GM21423 (cell line): ENCODE data around the gene ZNF213.
A peak's percentile ranks its signal among the peaks of the same experiment; 100 is the strongest.

Source experiments
- ATAC-seq: cut with Tn5 transposase; IDR thresholded peaks from one replicate; pipeline ENCODE4 v1.9.1; 2021; ENCODE audit warnings: mild to moderate bottlenecking, moderate library complexity; ENCODE audit not compliant: unreplicated experiment

Gene ZNF213

DNA sequence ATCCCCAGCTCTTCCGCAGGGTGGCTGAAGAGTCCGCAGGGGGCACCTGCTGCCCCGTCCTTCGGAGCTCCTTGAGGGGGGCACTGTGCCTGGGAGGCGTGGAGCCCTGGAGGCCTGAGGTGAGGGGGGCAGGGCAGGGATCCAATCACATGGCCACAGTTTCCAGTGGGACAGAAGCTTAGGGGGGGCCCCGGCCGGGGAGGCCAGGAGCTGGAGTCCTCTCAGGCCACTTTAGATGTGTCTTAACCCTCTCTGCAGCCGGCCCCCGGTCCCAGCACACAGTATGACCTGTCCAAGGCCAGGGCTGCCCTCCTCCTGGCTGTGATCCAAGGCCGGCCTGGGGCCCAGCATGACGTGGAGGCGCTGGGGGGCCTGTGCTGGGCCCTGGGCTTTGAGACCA lies 10.8 kb downstream of the ZNF213 start:
- ATAC-seq = no peak

DNA sequence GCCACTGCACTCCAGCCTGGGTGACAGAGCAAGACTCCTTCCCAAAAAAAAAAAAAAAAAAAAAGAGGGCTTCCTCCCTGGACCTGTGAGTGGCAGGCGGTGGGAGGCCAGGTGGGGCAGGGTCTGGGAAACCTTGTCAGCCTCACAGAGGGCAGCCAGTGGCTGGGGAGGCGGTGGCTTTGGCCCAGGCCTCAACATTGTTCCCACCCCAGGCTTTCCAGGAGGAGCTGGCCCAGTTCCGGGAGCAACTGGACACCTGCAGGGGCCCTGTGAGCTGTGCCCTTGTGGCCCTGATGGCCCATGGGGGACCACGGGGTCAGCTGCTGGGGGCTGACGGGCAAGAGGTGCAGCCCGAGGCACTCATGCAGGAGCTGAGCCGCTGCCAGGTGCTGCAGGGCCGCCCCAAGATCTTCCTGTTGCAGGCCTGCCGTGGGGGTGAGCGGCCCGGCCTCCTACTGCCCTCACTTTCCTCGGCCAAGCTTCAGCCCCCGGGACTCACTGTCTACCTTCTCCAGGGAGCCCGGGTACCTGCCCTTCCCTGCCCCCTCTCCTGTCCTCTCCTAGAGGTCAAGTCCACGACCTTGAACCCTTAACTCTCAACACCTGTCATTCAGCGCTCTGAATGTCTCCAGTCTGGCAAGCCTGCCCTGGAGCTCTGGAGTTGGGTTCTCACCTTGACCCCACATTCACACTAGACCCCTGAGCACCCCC lies 12.4 kb downstream of the ZNF213 start:
- no peak for ATAC-seq

DNA sequence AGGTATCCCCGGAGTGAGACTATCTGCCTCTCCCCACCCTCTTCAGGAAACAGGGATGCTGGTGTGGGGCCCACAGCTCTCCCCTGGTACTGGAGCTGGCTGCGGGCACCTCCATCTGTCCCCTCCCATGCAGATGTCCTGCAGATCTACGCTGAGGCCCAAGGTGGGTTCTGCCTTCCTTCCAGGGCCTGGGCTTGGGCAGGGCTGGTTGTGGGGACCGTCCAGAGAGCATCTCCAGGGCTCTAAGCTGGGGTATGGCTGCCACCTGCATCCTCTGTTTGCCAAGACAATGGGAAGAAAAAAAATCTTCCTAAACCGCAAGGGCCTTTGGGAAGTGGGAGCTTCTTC lies 12.9 kb downstream of the ZNF213 start:
- no peak for ATAC-seq

DNA sequence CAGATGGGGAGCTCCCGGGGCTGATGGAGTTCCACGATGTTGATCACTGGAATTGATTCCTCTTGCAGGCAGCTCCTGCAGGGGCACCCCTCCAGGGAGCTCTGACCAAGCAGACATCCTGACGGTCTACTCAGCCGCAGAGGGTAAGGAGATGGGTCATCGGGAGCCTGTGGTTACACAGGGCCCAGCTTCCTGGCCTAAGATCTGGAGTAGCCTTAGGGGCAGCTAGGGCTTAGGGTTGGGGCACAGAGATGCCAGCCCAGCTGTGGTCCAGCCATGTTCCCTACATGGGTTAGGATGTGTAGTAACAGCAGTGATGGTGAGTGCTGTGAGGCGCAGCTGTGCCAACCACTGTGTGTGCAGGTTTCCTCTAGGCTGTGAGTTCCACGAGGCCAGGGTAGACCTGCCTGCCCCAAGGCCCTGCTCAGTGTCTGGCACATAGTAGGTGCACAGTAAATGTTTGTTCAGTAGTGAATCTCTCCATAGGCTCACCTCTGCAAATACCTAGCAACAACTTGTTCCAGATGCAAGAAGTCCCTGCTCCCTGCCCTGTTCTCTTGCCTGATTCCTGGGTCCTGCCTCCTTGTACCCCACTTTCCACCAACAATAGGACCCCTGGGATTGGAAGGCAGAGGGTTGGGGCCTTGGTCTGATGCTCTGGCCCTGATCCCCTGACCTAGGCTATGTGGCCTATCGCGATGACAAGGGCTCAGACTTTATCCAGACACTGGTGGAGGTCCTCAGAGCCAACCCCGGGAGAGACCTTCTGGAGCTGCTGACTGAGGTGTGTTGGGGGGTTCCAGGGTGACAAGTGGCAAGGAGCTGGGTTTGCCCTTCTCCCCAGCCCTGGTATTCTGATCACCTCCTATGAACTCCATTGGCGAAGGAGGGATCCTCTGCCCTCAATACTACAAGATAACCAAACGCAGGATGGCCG lies 13.7 kb downstream of the ZNF213 start:
- ATAC-seq = no peak

DNA sequence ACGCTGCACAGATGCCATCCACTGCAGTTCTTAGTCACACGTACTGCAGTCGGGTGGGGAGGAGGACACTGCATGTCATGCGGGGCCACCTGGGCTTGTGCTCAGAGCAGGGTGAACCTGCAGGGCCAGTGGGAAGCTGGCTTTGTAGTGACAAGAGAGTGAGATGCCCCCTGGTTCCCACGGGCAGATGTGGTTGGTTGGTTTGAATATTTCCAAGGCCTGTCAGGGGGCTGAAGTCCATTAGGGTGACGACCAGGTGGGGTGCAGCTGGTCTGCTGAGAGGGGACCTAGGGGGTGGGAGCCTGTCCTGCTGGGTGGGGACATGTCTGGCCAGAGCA lies 14.3 kb downstream of the ZNF213 start:
- no peak for ATAC-seq

DNA sequence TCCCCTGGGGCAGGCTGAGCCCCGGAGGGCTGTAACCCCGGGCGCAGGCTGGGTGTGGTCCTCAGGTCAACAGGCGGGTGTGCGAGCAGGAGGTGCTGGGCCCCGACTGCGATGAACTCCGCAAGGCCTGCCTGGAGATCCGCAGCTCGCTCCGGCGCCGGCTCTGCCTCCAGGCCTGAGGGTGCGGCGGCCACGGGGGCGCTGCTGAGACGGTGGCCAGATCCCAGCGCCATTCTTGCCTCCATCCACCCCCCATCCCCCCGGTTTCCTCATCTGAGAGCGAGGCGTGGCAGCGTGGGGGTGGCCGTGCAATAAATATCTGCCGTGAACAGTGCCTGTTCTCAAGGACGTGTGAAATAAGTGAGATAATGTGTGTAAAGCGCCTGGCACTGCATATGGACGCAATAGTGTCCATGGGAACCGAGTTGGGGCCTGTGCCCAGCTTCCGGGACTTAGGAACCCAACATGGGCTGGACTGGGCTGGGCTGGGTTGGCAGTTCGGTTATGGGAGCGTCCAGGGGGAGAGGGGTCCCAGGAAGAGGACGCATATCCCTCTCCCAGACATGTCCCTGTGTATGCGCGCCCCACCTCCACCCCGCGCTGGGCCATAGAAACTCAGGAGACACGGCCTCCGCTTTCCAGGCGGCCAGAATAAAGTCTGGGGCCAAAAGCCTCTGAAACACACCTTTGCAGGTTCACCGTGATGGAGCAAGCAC lies 15.0 kb downstream of the ZNF213 start:
- no peak for ATAC-seq

DNA sequence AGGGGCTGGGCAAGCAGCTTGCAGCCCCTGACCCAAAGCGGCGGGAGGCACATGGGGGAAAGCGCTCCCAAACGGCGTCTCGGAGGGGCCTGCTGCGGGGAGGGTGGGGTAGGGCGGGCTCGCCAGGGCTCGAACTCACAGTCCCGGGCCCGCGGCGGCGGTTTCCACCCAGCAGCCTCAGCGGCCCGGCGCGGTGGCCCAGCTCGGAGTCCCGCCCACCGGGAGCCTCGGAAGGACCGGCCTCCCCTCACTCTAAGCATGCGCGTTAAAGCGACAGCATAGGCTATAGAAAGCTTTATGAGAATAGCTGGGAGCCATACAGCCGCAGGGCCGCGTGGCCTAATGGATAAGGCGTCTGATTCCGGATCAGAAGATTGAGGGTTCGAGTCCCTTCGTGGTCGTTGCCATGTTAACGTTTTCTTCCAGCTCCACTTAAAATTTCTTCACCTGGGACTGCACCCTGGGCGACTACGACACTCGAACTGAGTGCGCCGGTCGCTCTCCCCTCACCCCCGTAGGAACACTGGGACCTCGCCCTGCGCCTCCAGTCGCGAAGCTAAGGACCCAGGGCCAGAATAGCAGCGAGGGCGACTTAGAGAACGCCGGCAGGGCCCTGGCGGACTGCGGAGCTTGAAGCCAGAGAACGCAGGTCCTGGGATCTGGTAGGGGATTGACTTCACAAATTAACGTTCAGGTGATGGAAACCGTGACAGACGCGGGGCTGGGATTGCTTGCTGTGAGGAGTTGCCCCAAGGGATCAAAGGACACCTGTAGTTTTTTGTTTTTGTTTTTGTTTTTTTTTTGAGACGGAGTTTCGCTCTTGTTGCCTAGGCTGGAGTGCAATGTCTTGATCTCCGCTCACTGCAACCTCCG lies 15.8 kb downstream of the ZNF213 start:
- ATAC-seq = peak; percentile 75

DNA sequence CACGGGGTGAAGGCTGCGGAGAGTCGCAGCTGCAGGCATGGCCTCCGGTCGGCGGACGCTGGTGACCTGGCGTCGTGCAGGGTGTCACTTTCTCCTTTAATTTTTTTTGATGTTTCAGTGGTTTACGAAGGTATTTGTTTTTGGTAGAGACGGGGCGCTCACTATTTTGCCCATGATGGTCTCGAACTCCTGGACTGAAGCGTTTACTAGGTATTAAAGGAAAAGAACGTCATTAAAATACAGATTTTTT lies 17.1 kb downstream of the ZNF213 start:
- no peak for ATAC-seq

DNA sequence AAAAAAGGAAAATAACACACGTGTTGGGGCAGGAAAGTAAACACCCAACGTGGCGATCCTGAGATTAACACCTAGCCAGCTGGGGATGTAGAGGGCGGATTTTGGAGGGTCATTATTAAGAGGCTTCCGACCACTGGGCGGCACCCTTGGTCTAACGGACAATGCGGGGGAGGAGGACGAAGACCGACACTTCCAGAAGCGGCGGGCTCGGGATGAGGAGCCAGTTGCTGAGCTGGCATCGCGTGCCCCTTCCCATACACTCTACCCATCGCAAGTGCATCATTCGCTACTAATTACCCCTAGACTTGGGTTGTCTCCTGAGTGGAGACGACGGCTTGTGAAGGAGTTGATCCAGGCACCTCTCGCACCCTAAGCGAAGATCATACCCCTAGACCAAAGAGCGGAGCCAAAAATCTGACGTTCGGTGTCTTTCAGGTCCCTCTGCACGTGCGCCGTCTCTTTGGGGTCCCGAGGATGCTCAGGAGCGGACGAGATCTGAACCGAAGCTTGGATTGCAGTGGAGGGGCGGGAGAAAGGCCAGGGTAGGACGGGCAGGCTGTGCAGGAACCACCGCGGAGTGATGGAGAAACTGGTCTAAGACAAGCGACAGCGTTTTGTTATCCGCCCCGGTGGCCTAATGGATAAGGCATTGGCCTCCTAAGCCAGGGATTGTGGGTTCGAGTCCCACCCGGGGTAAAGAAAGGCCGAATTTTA lies 17.6 kb downstream of the ZNF213 start:
- no peak for ATAC-seq

DNA sequence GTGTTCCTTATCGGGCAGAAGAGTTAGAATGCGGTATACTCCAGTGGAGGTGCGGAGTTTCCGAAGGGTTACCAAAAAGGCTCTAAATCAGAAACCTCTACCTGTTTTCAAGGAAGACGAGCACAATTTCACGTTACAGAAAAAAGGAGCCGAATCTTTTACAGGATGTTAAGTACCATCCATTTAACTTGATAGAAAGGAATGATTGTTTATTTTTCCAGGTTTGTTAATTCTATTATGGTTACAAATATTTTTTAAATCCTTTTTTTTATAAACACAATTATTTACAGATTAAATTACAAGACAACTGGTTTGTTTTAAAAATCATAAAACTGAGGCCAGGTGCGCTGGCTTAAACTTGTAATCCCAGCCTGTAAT lies 18.2 kb downstream of the ZNF213 start:
- no peak for ATAC-seq

DNA sequence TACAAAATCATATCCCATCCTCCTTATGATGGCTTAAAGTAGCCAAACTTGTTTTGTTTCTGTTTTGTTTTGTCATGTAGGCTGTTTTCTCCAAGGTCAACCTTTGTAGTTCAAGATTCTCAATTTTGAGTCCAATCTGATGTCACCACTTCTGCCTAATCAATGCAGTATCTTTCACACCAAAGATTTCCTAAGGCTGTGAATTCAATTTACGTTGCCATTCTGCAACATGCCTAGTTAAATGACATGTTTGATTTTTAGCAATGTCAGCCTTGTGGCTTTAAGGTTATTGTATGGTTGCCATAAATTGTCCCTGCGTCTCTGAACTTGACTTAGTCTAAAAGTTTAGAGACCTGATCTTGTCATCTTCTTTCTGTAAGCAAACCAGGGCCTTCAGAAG lies 20.4 kb downstream of the ZNF213 start:
- ATAC-seq = no peak

DNA sequence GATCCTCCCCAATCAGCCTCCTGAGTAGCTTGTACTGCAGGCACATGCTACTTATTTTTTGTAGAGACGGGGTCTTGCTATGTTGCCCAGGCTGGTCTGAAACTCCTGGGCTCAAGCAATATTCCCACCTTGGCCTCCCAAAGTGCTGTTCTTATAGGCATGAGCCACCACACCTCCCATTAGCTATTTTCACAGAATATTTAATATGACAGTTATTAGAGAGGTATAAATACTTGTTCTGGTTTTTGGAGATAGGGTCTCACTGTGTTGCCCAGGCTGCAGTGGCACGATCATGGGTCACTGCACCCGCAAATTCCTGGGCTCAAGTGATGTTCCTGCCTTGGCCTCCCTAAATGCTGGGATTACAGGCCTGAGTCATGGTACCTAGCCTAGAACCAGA lies 21.1 kb downstream of the ZNF213 start:
- ATAC-seq = no peak

DNA sequence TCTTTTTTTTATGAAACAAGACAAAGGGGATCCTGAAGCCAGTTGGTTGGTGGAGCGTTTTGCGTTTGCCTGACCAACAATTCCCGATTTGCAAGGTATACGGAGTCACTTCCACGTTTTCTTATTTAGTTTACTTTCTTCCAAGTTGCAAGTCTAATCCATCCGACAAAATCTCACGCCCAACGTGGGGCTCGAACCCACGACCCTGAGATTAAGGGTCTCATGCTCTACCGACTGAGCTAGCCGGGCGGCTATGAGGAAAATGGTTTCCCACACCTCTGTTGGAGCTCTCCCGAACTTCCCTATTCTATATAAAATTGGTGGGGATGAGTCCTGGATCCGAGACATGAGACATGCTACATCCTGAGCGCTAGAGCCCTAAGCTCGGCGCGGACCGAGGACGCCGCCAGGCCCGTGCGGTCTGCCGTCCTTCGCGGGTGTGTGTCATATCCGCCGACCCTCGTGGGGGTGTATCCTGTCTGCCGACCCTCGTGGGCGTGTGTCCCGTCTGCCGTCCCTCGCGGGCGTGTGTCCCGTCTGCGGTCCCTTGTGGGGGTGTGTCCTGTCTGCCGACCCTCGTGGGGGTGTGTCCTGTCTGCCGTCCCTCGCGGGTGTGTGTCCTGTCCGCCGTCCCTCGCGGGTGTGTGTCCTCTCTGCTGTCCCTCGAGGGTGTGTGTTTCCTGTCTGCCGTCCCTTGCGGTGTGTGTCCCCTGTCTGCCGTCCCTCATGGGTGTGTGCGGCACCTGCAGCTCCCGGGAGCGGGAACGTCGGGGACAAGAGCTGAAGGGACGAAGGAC lies 22.6 kb downstream of the ZNF213 start:
- ATAC-seq = no peak

DNA sequence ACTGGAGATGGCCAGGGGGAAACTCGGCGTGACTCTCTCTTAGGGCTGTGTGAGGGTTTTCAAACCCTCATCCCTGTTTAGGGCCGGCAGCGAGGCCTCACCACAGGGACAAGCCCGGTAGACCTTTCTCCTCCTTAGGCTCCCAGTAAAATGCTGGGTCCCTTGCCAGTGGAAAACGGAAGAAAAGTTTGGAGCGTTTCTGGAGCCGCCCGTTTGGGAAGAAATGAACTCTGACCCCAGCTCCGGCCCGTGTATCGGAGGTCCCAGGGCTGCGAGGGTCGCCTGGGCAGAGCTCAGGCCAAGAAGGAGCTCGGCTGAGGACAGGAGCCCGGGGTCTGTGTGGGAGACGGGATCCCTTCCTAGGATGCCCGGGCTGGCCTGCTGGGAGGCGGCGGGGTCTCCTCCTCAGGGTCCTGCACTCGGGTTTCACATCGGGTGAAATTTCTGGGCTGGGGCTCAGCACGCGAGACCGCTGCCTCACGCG lies 23.2 kb downstream of the ZNF213 start:
- ATAC-seq = peak; percentile 9

DNA sequence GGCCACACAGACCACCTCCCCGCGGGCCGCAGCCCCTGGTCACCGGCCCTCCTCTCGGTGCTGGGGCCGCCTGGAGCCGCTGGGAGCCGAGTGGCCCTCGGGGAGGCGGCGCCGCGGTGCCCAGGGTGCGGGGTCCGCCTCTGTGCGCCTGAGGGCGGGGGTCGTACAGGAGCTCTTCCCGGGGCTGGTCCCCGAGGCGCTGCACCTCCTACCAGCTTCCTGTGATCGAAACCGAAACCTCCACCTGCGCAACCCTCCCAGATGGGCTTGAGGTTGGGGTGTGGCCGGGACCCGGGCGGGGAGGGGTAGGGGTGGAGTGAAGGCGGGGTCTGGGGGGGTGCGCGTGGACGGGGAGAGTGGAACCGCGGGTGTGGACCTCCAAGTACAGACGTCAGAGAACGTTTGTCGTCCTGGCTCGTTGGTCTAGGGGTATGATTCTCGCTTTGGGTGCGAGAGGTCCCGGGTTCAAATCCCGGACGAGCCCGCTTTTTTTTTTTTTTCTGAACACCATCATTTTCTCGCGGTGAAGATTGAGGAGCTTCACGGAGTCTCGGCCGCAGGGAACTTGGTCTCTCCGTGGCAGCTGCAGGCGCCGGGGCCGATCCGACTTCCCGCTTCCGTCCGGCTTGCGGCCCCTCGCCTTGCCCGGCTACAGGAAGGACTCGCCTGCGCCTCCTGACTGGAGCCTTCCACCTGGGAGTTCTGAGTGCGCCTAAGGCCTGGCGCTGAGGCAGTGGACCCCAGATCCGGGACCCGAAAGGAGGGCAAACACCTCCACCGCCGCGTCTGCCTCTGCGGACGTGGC lies 23.9 kb downstream of the ZNF213 start:
- peak; percentile 52 for ATAC-seq

DNA sequence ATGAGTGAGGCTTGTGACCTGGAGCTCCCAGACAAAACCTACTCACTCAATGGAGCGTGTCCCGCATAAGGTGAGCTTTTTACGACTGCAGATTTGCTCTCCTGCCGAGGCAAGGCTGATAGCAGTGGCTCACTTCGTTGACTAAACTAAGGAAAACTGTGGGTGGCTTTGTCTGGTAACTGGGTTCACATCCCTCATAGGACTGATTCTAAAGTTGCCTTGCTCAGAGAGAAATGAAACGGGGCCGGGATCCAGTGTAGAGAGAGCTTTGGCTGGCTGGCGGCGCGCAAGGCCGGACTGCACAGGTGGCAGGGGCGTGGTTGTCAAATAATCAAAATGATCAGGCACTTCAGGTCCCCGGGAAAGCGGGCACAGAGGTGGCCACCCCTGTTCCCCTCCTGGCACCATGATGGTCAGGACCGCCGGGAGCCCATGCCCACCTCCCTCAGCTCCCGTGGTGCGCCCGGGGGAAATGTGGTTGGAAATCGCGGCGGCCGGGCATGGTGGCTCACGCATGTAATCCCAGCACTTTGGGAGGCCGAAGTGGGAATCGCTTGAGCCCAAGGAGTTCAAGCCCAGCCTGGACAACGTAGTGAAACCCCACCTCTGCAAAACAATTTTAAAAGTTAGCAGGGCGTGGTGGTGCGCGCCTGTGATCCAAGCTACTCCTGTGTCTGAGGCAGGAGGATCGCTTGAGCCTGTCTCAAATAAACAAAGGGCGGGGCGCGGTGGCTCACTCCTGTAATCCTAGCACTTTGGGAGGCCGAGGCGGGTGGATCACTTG lies 26.6 kb downstream of the ZNF213 start:
- ATAC-seq = no peak

DNA sequence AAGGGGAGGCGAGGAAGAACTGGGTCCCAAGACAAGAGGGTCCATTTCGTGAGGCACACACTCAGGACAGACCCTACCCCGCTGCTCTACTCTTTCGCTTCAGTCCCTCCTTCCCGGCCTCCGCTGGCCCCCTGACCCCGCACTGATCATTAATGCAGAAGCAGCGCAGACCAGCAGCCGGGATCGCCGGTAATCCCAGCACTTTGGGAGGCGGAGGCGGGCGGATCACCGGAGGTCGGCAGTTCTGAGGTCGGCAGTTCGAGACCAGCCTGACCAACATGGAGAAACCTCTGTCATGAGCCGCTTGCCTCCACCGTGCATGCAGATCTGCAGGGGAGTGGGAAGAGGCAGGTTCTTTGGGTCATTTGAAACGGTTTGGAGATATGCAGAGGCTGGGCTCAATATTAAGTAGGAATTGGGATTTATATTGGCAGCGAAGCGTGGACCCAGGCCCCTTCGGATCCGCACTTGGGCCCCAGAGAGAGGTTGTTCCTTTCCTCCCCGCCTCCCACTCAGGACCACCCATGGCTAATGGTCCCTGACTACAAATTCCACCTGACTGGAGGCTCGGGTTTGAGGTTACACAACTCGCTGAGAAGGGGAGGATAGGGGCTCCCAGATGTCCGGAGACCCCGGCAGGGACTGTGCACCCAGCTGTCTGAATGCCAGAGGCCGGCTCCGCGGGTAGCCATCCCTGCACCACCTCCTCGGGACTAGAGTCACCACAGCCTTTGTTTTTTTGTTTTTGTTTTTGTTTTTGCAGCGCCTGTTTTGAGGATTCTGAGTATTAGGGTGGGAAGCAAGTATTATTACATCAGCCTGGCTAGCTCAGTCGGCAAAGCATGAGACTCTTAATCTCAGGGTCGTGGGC lies 29.5 kb downstream of the ZNF213 start:
- no peak for ATAC-seq
